NCI-H187 (cell line): ENCODE measurements around the gene SIRPA.

ENCODE experiments used
- DNase-seq, 2 experiments: peaks; one replicate each; lab custom pipeline; 2025; lab: John Stamatoyannopoulos, UW

SIRPA gene

DNA sequence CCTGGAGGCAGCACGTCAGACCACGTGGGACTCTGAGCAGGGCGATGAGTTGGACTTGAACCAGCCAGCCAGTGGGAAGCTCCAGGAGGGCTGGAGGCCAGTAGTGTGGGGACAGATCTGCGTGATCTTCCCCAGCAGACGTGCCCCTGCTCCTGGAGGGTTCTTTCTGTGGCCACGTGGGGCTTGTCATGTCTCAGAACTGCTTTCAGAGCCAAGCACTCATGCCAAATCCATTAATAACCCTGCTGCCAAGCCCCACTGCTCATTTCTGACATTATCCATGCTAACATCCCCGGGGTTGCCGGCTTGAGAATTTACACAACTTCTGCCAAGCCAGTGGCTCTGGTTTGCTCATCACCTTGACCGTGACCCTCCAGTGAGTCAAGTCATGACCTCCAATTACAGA, 38.3 kb downstream of the SIRPA start:
- DNase-seq: no peak

DNA sequence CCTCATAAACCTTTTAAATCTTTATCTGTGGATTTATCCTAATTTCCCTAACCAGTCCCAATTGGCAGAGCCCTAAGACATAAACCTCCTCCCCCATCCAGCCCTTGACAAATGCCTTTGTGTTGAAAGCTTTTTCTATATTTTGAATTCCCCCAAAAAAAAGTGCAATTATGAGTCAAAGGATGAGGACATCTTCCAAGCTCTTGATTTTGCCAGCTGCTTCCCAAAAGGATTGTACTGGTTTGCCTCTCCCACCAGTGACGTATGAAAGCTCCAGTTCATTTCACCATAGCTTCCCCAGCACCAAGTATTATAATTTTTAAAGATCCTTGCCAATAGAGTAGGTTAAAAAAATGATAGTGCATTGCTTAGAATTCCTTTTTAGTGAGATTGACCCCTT, 38.9 kb downstream of the SIRPA start:
- DNase-seq: no peak

DNA sequence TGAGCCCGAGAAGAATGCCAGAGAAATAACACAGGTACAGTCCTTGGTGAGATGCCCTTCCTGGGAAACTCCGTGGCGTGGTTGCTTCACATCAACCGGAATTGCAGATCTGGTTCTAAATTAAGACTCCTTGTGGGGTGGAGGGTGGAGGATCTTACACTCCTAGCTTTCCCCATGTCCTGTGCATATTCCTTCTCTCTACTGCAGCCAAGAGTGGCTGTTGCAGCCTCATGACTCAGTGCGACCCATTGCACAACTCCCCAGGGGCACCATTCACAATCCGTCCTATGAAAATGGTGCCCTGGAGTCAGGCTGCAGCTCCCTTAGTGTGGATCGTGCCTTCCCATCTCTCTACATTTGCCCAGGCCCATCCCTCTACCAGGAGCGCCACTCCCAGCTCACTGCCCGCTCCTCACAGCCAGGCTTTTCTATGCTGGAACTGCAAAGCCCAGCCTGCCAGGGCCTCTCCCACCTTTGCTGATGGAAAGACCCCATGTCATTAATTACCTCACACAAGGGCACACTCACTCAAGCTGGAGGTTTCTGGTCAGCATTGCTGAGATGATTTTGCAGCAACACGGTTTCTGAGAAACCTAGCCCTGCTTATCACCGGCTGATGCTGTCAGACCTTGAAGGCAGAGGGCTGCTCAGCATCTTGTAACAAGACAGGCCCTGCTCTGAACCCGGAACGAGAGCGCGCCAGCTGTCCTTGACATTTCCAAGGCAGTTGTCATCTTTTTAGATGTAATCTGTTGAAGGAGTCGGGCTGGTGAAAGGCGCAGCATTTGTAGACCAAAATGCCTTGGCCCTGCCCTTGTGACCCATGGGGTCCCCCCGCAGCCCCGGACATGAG, 39.7 kb downstream of the SIRPA start:
- DNase-seq: no peak

DNA sequence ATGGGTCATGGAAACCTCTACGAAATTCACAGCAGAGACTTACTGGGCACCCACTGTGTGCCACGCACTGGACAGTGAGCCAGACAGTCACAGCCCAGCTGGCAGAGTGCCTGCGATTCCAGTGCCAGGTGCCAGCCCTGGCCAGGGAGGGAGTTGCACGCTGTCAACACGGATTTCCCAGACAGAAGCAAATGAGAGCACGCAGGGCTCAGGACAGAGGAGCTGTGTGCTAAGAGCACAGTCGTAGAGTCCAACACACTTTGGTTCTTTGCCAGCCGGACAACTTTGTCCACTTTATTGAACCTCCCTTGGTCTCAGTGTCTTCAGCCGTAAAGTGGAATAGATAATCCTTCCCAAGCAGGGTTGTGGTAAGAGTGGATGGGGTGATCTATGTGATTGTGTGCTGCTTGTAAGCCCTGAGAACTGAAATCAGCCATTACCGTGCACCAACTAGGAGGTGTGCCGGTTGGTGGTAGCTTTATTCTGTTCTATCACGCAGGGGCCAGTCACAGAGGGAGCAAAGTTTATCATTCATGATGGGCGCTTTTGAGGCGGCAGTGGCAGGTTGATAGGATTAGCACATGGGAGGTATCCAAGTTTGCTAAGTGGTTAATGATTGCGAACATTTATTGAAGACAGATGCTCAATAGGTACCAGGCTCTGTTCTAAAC, 40.6 kb downstream of the SIRPA start:
- no peak for DNase-seq

DNA sequence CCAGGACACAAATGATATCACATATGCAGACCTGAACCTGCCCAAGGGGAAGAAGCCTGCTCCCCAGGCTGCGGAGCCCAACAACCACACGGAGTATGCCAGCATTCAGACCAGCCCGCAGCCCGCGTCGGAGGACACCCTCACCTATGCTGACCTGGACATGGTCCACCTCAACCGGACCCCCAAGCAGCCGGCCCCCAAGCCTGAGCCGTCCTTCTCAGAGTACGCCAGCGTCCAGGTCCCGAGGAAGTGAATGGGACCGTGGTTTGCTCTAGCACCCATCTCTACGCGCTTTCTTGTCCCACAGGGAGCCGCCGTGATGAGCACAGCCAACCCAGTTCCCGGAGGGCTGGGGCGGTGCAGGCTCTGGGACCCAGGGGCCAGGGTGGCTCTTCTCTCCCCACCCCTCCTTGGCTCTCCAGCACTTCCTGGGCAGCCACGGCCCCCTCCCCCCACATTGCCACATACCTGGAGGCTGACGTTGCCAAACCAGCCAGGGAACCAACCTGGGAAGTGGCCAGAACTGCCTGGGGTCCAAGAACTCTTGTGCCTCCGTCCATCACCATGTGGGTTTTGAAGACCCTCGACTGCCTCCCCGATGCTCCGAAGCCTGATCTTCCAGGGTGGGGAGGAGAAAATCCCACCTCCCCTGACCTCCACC, 42.2 kb downstream of the SIRPA start:
- DNase-seq: no peak

DNA sequence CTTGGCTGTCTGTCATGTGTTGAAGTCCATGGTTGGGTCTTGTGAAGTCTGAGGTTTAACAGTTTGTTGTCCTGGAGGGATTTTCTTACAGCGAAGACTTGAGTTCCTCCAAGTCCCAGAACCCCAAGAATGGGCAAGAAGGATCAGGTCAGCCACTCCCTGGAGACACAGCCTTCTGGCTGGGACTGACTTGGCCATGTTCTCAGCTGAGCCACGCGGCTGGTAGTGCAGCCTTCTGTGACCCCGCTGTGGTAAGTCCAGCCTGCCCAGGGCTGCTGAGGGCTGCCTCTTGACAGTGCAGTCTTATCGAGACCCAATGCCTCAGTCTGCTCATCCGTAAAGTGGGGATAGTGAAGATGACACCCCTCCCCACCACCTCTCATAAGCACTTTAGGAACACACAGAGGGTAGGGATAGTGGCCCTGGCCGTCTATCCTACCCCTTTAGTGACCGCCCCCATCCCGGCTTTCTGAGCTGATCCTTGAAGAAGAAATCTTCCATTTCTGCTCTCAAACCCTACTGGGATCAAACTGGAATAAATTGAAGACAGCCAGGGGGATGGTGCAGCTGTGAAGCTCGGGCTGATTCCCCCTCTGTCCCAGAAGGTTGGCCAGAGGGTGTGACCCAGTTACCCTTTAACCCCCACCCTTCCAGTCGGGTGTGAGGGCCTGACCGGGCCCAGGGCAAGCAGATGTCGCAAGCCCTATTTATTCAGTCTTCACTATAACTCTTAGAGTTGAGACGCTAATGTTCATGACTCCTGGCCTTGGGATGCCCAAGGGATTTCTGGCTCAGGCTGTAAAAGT, 43.5 kb downstream of the SIRPA start:
- DNase-seq: no peak

DNA sequence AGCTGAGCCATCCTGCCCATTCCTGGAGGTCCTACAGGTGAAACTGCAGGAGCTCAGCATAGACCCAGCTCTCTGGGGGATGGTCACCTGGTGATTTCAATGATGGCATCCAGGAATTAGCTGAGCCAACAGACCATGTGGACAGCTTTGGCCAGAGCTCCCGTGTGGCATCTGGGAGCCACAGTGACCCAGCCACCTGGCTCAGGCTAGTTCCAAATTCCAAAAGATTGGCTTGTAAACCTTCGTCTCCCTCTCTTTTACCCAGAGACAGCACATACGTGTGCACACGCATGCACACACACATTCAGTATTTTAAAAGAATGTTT, 44.0 kb downstream of the SIRPA start:
- no peak for DNase-seq

DNA sequence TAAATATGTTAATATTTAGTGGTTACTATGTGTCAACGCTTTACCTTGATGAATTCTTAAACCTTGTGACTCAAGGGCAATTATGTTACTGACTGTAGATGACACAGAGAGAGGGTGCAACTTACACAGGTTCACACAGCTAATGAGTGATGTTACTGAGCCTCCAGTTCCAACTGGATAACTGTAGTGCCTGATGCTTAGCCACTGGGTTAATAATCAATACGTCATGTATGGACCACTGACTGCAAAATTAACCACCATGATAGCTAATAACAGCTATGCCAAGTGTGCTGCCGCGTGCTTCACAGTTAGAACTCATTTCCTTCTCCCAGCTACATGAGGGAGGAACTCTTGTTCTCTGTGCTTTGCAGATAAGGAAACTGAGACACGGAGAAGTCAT, 45.4 kb downstream of the SIRPA start:
- no peak for DNase-seq

DNA sequence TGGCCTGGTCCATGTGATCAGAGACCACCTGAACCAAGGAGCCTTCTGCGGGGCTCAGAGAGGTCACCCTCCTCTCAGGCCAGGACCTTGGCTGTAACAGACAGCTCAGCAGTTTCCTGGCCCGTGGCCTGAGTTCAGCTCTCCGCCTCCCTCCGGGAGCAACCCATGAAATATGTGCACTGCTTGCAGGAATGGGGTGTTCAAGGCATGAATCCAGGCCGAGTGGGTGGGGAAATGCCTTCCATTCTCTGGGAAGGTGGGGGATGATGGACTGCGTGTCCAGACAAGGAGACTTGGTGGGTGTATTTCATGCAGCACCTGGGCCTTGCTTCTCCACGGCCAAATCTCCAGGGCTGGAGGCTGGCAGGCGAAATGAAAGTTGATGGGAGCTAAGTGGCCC, 46.0 kb downstream of the SIRPA start:
- no peak for DNase-seq

DNA sequence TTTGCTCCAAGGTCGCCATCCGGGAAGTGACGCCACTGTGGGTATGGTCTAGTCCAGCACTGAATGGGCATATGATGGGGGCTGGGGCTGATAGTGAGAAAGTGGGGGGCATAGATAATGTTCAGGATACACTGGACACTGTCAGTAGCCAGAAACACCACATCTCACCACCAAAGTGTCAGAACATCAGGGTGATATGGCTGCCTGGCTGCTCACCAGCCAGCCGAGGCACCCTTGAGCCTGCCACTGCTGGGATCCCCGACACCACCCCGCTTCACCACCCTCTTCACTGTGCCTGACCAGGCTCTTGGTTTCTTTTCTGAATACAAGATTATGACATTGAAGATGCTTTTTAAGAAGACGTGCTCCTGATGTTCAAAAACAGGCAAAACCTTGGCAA, 46.9 kb downstream of the SIRPA start:
- DNase-seq: no peak

DNA sequence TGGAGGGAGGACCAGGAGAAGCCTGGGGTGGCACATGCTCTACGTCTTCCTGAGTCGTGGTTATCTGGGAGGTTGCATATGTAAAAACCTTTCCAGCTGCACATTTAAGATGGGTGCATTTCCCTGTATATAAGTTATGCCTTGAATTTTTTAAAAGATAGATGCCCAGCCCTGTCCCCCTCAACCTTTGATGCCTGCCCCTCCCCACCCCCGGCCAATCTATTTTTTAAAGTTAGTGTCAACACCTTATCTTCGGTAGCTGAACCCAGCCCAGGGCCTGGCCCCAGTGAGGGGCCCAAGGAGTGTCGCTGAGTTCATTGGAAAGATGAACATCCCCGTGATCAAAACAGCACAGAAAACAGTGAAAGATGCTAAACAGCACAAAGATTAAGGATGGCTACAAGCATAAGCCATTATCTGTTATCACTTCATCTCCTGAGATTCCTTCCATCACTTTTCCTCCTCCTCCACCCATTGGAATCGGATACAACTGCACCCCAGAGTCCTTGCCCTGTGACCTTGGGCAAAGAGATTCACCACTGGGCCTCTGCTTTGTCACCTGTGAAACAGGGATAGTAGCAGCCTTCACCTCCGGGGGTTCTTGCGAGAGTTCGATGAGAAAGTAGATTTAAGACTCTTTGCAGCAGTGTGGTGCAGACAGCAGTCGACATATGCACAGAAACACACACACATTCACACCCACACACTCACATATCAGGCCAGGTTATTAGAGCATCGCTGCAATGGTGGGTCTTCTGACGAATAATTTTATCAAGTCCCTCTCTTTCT, 47.5 kb downstream of the SIRPA start:
- DNase-seq: no peak

DNA sequence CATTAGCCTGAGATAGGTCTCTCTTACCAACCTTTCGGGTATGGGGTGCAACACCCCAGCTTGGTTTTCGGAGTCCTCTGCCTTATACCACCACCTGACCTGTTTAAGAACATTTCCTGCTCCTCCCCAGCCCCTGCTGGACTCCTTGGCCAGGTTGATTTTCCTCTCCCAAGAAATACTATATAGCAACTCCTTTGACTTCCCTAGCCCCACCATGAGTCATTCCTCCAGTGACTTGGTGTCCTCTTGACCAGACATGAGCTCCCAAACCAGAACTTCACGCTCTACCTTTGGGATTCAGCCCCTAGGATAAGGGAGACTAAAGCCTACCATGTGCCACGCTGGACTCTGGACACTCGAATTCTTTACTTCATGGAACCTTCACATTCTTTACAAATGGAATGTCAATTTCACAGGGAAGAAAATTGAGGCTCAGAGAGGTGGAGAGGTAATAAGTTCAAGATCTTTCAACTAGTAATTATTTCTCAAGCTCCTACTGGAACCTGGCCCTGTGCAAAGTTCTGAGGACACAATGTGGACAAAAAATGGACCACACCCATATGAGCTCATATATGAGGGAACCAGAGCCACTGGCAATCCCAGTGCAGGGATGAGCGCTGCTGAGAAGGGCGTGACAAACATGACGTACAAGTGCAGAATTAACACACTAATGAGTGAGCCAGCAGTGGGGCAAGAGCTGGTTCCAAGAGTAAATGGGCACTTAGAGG, 48.2 kb downstream of the SIRPA start:
- no peak for DNase-seq

DNA sequence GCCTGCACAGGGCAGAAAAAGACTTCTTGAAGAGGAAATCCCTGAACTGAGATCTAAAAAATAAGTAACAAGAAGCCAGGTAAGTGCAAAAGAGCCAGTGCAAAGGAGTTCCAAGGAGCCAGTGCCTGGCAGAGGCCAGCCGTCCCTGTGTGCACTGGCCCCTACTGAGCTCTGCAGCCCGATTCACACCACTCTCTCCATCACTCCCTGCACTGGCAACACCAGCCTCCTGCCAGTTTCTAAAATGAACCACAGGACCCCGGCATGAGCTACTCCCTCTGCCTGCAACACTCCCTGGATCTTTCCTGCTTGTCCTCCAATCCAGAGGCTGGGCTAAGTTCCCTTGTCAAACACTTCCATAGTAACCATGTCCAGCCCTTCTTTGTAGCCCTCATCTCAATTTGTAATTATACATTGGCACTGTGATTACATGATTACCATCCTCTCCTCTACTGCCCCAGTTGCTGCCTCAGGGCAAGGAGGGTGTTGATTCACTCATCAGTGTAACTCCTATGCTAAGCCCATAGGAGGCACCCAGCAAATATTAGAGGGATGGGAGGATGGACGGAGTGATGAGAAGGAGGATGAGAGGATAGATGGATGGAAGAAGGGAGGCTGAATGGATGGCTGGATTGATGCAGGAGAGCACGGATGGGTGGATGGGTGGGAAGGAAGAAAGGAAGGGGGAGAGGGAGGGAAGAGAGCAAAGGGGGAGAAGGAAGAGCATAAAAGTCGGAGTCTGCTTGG, 49.3 kb downstream of the SIRPA start:
- DNase-seq: no peak

DNA sequence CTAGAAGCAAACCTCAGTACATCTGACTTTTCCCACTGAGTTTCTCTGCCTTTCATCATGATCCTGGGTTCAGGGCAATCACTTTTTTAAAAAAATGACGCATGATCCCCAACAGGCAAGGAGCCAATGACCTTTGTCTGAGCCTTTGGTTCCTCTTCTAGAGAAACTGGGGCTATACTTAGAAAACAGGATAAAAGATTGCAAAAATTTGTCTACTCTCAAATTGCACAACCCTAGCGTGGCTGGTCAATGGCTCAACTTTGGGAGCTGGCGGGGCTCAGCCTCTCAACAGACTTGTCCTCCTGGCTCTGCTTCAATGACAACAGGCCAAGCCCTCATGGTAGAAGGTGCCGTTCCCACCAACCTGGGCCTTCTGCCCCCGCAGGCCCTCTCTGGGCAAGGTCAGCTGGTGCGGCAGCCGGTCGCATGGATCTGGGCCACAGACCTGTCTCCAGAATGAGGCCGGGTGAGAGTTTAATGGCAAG, 50.0 kb downstream of the SIRPA start:
- DNase-seq: no peak

DNA sequence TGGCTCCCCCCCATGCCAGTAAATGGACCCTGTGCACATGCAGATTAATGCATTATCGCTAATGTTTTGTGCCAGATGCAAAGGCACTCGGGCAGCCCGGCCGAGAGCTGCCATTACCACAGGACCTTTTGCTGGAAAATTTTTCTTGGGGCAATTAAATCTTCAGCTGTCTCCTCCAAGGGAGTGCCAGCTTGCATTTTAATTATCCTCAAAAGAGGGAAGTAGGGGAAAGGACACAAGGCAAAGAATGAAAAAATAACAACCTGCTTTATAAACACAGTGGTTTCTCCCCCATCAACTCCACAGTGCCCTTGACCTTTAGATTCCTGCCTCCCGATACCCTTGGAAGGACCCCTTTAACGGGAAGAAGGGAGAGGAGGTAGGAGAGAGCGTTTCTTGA, 50.5 kb downstream of the SIRPA start:
- no peak for DNase-seq

DNA sequence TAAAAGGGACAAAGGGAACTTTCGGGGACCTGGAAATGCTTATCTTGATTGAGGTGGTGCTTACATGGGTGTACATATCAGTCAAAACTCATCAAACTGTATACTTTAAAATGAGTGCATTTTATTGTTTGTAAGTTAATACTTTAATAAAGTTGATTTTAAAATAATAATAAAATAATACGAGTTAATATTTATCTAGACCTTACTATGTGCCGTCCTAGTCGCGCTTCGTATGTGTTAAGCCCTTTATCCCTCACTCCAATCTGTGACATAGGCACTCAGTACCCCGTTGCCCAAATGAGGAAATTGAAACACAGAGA, 51.2 kb downstream of the SIRPA start:
- DNase-seq: no peak

DNA sequence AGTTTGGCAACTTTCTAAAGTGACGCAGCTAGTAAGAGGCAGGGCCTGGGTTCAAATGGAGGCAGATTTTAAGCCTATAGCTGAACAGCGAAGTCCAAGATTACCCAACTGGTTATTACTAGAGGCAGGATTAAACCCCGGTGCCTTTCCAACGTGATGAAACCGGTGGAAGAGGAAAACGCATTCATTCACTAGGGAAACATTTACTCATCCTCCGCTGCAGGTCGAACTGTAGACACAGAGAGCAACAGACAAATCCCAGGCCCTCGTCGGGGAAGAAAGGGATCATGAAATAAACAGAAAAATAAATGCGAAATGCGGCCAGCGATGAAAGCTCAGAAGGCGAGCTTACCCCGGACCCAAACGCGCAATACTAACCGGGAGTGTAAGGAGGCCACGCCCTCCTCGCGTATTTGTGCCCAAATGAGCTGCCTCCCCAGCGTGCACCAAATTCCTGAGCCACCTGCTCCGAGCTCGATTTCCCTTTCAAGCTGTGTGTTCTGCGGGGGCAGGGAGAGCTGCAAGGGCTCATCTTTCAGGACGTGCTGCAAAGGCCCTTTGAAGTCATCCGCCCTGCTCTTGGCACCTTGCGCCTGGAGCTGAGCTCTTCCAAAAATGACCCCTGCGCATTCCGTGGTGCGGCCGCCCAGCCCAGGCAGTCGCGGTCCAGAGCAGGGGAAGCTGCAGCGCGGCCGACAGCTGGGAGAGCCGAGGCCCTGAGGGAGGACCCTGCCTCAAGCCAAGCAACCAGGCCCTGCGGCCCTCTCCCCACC, 51.7 kb downstream of the SIRPA start:
- DNase-seq: no peak

DNA sequence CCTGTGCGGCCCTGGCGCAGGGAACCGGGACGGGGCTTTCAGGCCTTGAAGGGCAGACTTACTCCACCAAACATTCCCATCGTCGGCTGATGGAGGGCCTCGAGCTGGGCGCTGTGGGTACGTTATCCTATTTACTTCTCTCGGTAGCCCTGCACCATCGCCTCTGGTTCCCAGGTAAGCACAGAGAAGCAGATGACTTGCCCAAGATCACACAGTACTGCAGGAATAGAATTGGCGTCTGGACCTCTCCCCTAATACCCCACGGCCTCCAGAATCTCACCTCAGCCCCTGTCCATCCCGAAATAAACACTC, 52.3 kb downstream of the SIRPA start:
- DNase-seq: no peak

DNA sequence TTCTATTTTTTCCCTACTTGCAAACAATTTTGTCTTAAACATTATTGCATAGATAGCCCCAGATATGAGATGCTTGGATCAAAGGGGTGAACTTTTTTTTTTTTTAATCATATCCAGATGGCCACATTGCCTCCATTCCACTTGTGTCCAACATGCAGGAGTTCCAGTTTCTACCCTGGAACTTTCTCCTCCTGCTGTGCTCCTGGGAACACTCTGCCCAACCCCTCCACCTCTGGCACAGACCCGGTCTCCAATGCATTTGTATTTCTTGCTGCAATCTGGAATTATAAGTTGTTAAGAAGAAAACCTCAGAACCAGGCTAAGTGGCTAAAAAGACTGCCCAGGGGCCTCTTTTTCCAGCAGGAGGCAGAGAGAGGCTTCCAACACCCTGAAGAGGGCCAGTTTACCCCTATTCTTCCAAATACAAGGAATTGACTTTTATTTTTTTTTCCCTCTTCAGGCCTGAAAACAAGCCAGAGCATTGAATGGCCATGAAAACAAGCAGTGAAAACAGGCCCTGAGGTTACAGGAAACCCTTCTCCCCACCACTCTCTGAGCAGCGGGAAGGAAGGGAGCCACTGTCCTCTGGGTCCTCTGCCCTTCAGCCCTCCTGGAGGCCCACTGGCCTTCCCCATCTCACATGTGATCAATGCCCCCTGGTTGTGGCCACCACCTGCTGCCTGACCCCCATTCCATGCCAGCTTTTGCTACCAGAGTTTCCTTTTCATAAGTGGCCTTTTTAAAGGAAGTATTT, 54.3 kb downstream of the SIRPA start:
- DNase-seq: no peak
